GM10248 (cell line): Measurements from ENCODE around the gene NANOS3.
A peak's percentile ranks its signal among the peaks of the same experiment; 100 is the strongest.

Experiments
- CTCF ChIA-PET: fragments of 300-600 bp; sonication (Branson Sonifier 250); formaldehyde crosslinking; extraction: SDS; loops from one replicate; lab custom pipeline; 2021; ENCODE audit warnings: antibody characterized with exemption; lab: Yijun Ruan, JAX
- POLR2A ChIA-PET: fragments of 350-650 bp; sonication (Branson Sonifier 250); formaldehyde crosslinking; extraction: SDS; loops from one replicate; lab custom pipeline; 2020; ENCODE audit warnings: antibody characterized with exemption; lab: Yijun Ruan, JAX
- DNase-seq: peaks from one replicate; pipeline ENCODE4 v3.0.0; 2012; ENCODE audit errors: extremely low spot score
- CTCF ChIP-seq: IDR thresholded peaks from 2 replicates; pipeline ENCODE4 v1.5.1; 2012; ENCODE audit warnings: mild to moderate bottlenecking, low read depth; ENCODE audit errors: extremely low read depth, missing control alignments, control extremely low read depth

NANOS3 gene

DNA sequence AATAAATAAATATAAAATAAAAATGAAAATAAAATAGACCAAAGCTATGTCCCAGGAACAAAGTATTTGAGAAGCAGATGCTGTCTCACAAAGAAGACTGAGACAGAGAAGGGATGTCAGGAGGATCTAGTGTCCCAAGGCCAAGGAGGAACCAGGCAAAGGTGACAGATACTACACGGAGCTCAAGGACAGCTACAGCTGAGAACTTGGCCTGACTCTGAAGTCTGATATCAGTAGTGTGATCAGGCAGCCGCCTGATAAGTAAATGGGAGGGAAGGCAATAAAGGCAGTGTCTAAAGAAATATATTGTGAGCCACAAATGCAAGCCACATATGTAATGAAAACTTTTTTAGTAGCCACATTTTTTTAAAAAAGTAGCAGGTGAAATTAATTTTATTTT, 20.4 kb upstream of the NANOS3 start:
- no peak for TF ChIP-seq CTCF
- ChIA-PET CTCF (interaction anchor here (1.3 kb wide), 1 partner anchor 13 kb away, joined by 4 read pairs; no protein-coding TSS in a partner anchor), POLR2A (interaction anchor here (0.6 kb wide), 1 partner anchor 106 kb away, joined by 3 read pairs; no protein-coding TSS in a partner anchor)
- DNase-seq, result no peak

DNA sequence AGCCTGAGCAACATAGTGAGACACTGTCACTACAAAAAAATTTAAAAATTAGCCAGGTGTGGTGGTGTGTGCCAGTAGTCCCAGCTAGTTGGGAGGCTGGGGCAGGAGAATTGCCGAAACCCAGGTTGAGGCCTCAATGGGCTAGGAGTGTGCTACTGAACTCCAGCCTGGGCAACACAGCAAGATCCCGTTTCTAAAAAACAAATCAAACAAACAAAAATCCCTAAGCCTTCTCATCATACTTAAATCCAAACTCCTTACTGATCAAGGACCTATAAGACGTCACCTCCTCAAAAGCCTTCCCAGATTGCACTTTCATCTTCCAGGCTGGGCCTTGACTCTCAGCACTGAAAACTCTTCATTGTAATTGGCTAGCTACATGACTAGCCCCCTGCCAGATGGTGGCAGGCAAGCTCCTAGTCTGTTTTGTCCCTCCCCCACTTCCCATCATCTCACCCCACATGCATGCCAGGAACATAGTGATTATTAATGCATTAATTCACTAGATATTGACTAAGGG, 17.5 kb upstream of the NANOS3 start:
- POLR2A ChIA-PET, result interaction anchor here (1.1 to 4.4 kb wide), 2 partner anchors 19 to 63 kb away, joined by 3 to 37 read pairs; no protein-coding TSS in a partner anchor
- no peak for TF ChIP-seq CTCF
- DNase-seq, result no peak
- CTCF ChIA-PET, result interaction anchor here (1.2 to 1.8 kb wide), 5 partner anchors 10 to 218 kb away, joined by 3 to 7 read pairs (median 3); no protein-coding TSS in a partner anchor

- no peak for TF ChIP-seq CTCF
- no peak for DNase-seq
- POLR2A ChIA-PET, result interaction anchor here (0.6 to 4.4 kb wide), 7 partner anchors 14 to 113 kb away, joined by 3 to 37 read pairs (median 4); a partner anchor contains a TSS
- CTCF ChIA-PET, result interaction anchor here (1.0 to 4.4 kb wide), 18 partner anchors 11 to 598 kb away, joined by 3 to 90 read pairs (median 7); partner anchors contain the start of genes ASF1B and ZSWIM4
Observed at GRCh38 chr19:13860679-13861391, 16.1 kb upstream of the NANOS3 start.

- CTCF ChIA-PET, result interaction anchor here (1.0 to 4.4 kb wide), 19 partner anchors 11 to 599 kb away, joined by 3 to 90 read pairs (median 7); partner anchors contain the start of genes ASF1B and ZSWIM4
- DNase-seq, result peak; percentile 60
- POLR2A ChIA-PET, result interaction anchor here (0.6 to 4.4 kb wide), 7 partner anchors 15 to 114 kb away, joined by 3 to 37 read pairs (median 4); a partner anchor contains a TSS
Observed at GRCh38 chr19:13861392-13861713, 15.6 kb upstream of the NANOS3 start.

GRCh38 chr19:13861714-13862531, 15.0 kb upstream of the NANOS3 start:
- peak; percentile 97 for TF ChIP-seq CTCF
- CTCF ChIA-PET, result interaction anchor here (0.7 to 4.4 kb wide), 41 partner anchors 10 to 668 kb away, joined by 3 to 90 read pairs (median 4); partner anchors contain the start of genes ASF1B, C19orf53 and ZSWIM4
- POLR2A ChIA-PET, result interaction anchor here (0.6 to 4.4 kb wide), 6 partner anchors 15 to 114 kb away, joined by 3 to 37 read pairs (median 10); a partner anchor contains a TSS
- DNase-seq, result peak; percentile 93

More at GRCh38 chr19:13861392-13861713, 15.6 kb upstream of the NANOS3 start:
- no peak for TF ChIP-seq CTCF
